Loucy (cell line): Measurements from ENCODE around the gene ICOSLG.
"Not testable (repeated sequence)": the region's sequence is repeated elsewhere in the genome, so short reads cannot be mapped to it uniquely, and the experiment has no call there.

ENCODE experiments used
- CTCF ChIP-seq: fragments of 200-600 bp; sonication (generic); conservative IDR thresholded peaks from 2 replicates; pipeline ENCODE4 v1.5.1; 2014; ENCODE audit warnings: mild to moderate bottlenecking, antibody characterized with exemption, low read length
- EZH2phosphoT487 ChIP-seq: fragments of 200-600 bp; IDR thresholded peaks from 2 replicates; pipeline ENCODE4 v1.6.1; 2018; ENCODE audit warnings: antibody characterized with exemption, mild to moderate bottlenecking, moderate library complexity, borderline replicate concordance

DNA sequence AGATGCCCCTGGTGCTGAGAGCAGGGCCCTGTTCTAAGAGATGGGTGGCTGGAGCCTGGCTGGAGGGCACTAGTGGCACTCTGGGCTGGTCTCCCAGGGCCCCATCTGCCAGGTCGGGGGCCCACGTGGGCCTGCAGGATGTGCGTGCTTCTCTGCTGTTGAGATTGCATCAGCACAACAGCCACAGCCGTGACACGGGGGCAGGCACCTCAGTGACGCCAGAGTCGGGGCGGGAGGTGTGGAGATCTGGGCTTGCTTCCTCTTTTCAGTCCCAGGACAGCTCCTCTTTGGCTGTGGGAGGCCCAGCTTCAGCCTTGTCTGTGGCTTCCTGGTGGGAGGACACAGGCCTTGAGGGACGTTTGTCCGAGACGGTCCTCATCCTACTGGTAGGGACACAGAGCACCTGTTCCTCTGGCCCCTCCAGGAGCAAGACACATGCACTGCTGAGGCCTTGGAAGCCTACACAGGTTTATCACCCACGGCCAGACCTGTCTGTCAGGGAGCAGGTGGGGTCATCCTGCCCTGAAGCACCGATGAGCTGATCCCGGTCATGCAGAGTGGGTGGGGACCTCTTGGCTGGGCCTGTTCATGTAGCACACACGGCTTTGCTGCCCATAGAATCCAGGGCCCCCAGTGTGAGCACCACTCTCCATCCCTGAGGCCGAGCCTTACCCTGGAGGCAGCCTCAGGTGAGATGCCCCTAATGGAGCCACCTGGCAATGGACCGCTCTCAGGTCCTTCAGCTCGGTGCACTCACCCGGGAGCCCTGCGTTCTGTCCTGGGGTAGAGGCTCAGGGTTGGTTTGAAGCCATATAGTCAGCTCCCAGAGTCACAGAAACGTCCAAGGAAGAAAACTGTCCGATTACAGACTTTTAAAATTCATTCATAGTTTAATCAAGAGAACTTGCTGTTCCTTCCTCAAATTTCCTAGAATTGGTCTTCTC is 44.3 kb downstream of the ICOSLG start:
- not testable (repeated sequence) for TF ChIP-seq CTCF, EZH2phosphoT487
